Smooth muscle cell (in vitro differentiated cells): ENCODE measurements around the gene MED12L. TPM values are rescaled to one million over a fixed set of nuclear protein-coding genes. Genes with fewer than 3 reads are reported as not detected.

Experiments used
- DNase-seq: peaks from one replicate; lab custom pipeline; 2025; ENCODE audit not compliant: unreplicated experiment; lab: John Stamatoyannopoulos, UW
- H2AFZ ChIP-seq: fragments of 200-600 bp; sonication (generic); 2 replicates; pipeline ENCODE4 v1.6.0; 2016; ENCODE audit warnings: antibody characterized with exemption, low read depth, mild to moderate bottlenecking
- H3F3A ChIP-seq: fragments of 200-600 bp; sonication (generic); 2 replicates; pipeline ENCODE4 v1.6.0; 2017; ENCODE audit warnings: antibody characterized with exemption, low read depth
- H3K27ac ChIP-seq: fragments of 200-600 bp; sonication (generic); 2 replicates; pipeline ENCODE4 v1.5.1; 2016; ENCODE audit warnings: low read depth, mild to moderate bottlenecking
- H3K27me3 ChIP-seq: fragments of 200-600 bp; sonication (generic); 2 replicates; pipeline ENCODE4 v1.6.1; 2016; ENCODE audit warnings: low read depth, mild to moderate bottlenecking
- H3K36me3 ChIP-seq: fragments of 200-600 bp; sonication (generic); 2 replicates; pipeline ENCODE4 v1.5.1; 2016; ENCODE audit warnings: low read depth
- H3K4me1 ChIP-seq: fragments of 200-600 bp; sonication (generic); 2 replicates; pipeline ENCODE4 v1.5.1; 2016; ENCODE audit warnings: low read depth
- H3K4me2 ChIP-seq: fragments of 200-600 bp; sonication (generic); 2 replicates; pipeline ENCODE4 v1.6.0; 2016; ENCODE audit warnings: mild to moderate bottlenecking
- H3K4me3 ChIP-seq: fragments of 200-600 bp; sonication (generic); 2 replicates; pipeline ENCODE4 v1.5.1; 2016; ENCODE audit warnings: mild to moderate bottlenecking
- H3K79me2 ChIP-seq: fragments of 200-600 bp; sonication (generic); 2 replicates; pipeline ENCODE4 v1.6.0; 2016; ENCODE audit warnings: low read depth, mild to moderate bottlenecking
- H3K9ac ChIP-seq: fragments of 200-600 bp; sonication (generic); 2 replicates; pipeline ENCODE4 v1.6.0; 2016; ENCODE audit warnings: low read depth
- H3K9me3 ChIP-seq: fragments of 200-600 bp; sonication (generic); replicated peaks from 2 replicates; pipeline ENCODE4 v1.5.1; 2016; ENCODE audit warnings: low read depth
- H4K20me1 ChIP-seq: fragments of 200-600 bp; sonication (generic); 2 replicates; pipeline ENCODE4 v1.6.0; 2016; ENCODE audit warnings: low read depth
- CTCF ChIP-seq: fragments of 200-600 bp; sonication (generic); IDR thresholded peaks from 2 replicates; pipeline ENCODE4 v1.5.1; 2017; ENCODE audit warnings: borderline replicate concordance, mild to moderate bottlenecking, antibody characterized with exemption; ENCODE audit not compliant: insufficient read depth, poor library complexity, severe bottlenecking
- WGBS: methylation state at CpG from one replicate; pipeline ENCODE4 v1.1.7; 2016; ENCODE audit warnings: low lambda C conversion rate; 5-methylcytosine and 5-hydroxymethylcytosine counted together
- polyA plus RNA-seq: library from polyadenylated mRNA; unstranded; fragments of >200 nt; fragmentation: Nextera tagmentation; extraction: Ambion mirVana; gene quantifications from 2 replicates; pipeline ENCODE4 v1.2.1, GENCODE V29; 2016
- total RNA-seq: library from RNA; depleted of rRNA; stranded (reverse); fragments of >200 nt; gene quantifications from 2 replicates; pipeline ENCODE4 v1.2.3, GENCODE V29; 2014

Gene MED12L
- total and polyA plus RNA-seq, 2 experiments from 2014 or later: 0.26 to 1.5 TPM

- Histone ChIP-seq H3K27me3 (peaks cover 8% of the 10 kb centered on the region), H3K9me3 (no peaks in the 10 kb centered on the region), H3K4me3 (no peak overlapping the region), H2AFZ (no peak overlapping the region), H3K9ac (no peak overlapping the region), H4K20me1 (no peaks in the 10 kb centered on the region), H3K4me2 (no peak overlapping the region), H3K36me3 (no peaks in the 10 kb centered on the region), H3F3A (no peaks in the 10 kb centered on the region), H3K4me1 (no peaks in the 10 kb centered on the region), H3K79me2 (no peaks in the 10 kb centered on the region), H3K27ac (no peak overlapping the region)
- DNase-seq: no peak
- 95% methylated on average over 1 of the region's 1 CpG for WGBS
- no peak for TF ChIP-seq CTCF
These were observed 179.1 kb downstream of the MED12L start for GRCh38 chr3:151264605-151265004.

GRCh38 chr3:151265166-151265565, 179.7 kb downstream of the MED12L start:
- Histone ChIP-seq H3K27ac (no peak overlapping the region), H3K9me3 (no peaks in the 10 kb centered on the region), H2AFZ (no peak overlapping the region), H3F3A (no peaks in the 10 kb centered on the region), H3K4me3 (no peak overlapping the region), H3K9ac (no peak overlapping the region), H3K4me2 (no peak overlapping the region), H3K27me3 (peaks cover 8% of the 10 kb centered on the region), H3K79me2 (no peaks in the 10 kb centered on the region), H4K20me1 (no peaks in the 10 kb centered on the region), H3K4me1 (no peaks in the 10 kb centered on the region), H3K36me3 (no peaks in the 10 kb centered on the region)
- WGBS: over 99% methylated on average over 5 of the region's 5 CpGs
- no peak for TF ChIP-seq CTCF
- DNase-seq: no peak

GRCh38 chr3:151265866-151266265, 180.4 kb downstream of the MED12L start:
- H3K27ac ChIP-seq: no peak overlapping the region
- WGBS: 72% methylated on average over 5 of the region's 5 CpGs
- H3K36me3 ChIP-seq: no peaks in the 10 kb centered on the region
- no peak for TF ChIP-seq CTCF
- H3K4me2 ChIP-seq: no peak overlapping the region
- DNase-seq: no peak
- H3K4me1 ChIP-seq: no peaks in the 10 kb centered on the region
- no peaks in the 10 kb centered on the region for H3K9me3 ChIP-seq
- no peaks in the 10 kb centered on the region for H3K79me2 ChIP-seq
- H3K27me3 ChIP-seq: peaks cover 8% of the 10 kb centered on the region
- H4K20me1 ChIP-seq: no peaks in the 10 kb centered on the region
- H3K9ac ChIP-seq: no peak overlapping the region
- no peak overlapping the region for H3K4me3 ChIP-seq
- H2AFZ ChIP-seq: no peak overlapping the region
- H3F3A ChIP-seq: no peaks in the 10 kb centered on the region

GRCh38 chr3:151267066-151267465, 181.6 kb downstream of the MED12L start:
- no peak overlapping the region for H3K4me2 ChIP-seq
- DNase-seq: no peak
- WGBS: 90% methylated on average over 1 of the region's 1 CpG

More at GRCh38 chr3:151267066-151267465, 181.6 kb downstream of the MED12L start:
- no peaks in the 10 kb centered on the region for H3K36me3 ChIP-seq
- no peak overlapping the region for H2AFZ ChIP-seq
- no peaks in the 10 kb centered on the region for H3K79me2 ChIP-seq
- TF ChIP-seq CTCF: no peak
- H3K27me3 ChIP-seq: peaks cover 8% of the 10 kb centered on the region
- no peak overlapping the region for H3K4me3 ChIP-seq
- H3K27ac ChIP-seq: no peak overlapping the region
- no peaks in the 10 kb centered on the region for H4K20me1 ChIP-seq
- no peaks in the 10 kb centered on the region for H3K9me3 ChIP-seq
- H3F3A ChIP-seq: no peaks in the 10 kb centered on the region
- H3K4me1 ChIP-seq: no peaks in the 10 kb centered on the region
- H3K9ac ChIP-seq: no peak overlapping the region
